T-helper 1 cell (primary cell): ENCODE results near the gene SLC18A2.

ENCODE experiments used
- DNase-seq, 5 donors: peaks; one replicate each; pipeline ENCODE4 v3.0.0-alpha.2; 2012 to 2020

Gene SLC18A2

GRCh38 chr10:117239051-117239450 lies 1.9 kb upstream of the SLC18A2 start:
- no peak for DNase-seq

GRCh38 chr10:117239721-117240620 lies 943 bp upstream of the SLC18A2 start:
- DNase-seq: no peak

GRCh38 chr10:117241541-117242462 lies 888 bp downstream of the SLC18A2 start:
- no peak for DNase-seq

GRCh38 chr10:117242463-117242832 lies 1.5 kb downstream of the SLC18A2 start:
- no peak for DNase-seq

- no peak for DNase-seq
These were observed 6.2 kb downstream of the SLC18A2 start for GRCh38 chr10:117246997-117247671.

- DNase-seq: no peak
These were observed 8.0 kb downstream of the SLC18A2 start for GRCh38 chr10:117248750-117249465.

GRCh38 chr10:117249493-117250093 lies 8.7 kb downstream of the SLC18A2 start:
- no peak for DNase-seq

- DNase-seq: no peak
These were observed 9.5 kb downstream of the SLC18A2 start for GRCh38 chr10:117250411-117250810.

GRCh38 chr10:117253908-117254307 lies 13.0 kb downstream of the SLC18A2 start:
- DNase-seq: no peak

GRCh38 chr10:117254338-117254737 lies 13.4 kb downstream of the SLC18A2 start:
- no peak for DNase-seq

- DNase-seq: no peak
These were observed 14.1 kb downstream of the SLC18A2 start for GRCh38 chr10:117254774-117255735.

- no peak for DNase-seq
These were observed 15.0 kb downstream of the SLC18A2 start for GRCh38 chr10:117255835-117256460.

- DNase-seq: no peak
These were observed 16.0 kb downstream of the SLC18A2 start for GRCh38 chr10:117256910-117257309.

GRCh38 chr10:117257721-117258120 lies 16.8 kb downstream of the SLC18A2 start:
- DNase-seq: no peak

- no peak for DNase-seq
These were observed 18.4 kb downstream of the SLC18A2 start for GRCh38 chr10:117259279-117259678.

- no peak for DNase-seq
These were observed 19.2 kb downstream of the SLC18A2 start for GRCh38 chr10:117260084-117260483.

- DNase-seq: no peak
These were observed 20.6 kb downstream of the SLC18A2 start for GRCh38 chr10:117261501-117261900.

- no peak for DNase-seq
These were observed 21.5 kb downstream of the SLC18A2 start for GRCh38 chr10:117262291-117262902.

GRCh38 chr10:117262903-117263293 lies 22.0 kb downstream of the SLC18A2 start:
- DNase-seq: no peak

GRCh38 chr10:117264782-117265181 lies 23.9 kb downstream of the SLC18A2 start:
- DNase-seq: no peak
